Measurements from ENCODE around the gene VAT1L.
A peak's percentile ranks its signal among the peaks of the same experiment; 100 is the strongest.

VAT1L gene

DNA sequence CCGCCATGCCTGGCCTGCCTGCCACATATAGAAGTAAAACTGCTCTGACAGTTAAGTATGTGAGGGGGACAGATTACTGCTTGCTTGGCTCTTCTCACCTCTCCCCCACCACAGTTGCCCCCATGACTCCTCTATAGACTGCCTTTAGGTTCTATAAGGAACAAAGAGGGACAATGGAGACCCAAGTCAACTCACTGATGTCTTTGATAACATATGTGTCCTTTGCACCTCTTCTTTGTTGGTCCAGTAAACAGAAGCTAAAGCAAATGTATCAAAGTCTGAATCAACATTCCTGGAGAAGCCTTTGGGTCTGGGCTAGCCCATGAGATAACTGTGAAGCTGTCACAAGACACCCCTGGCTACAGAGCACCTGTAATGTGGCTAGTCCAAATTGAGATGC lies 38.9 kb upstream of the VAT1L start:
- TF ChIP-seq CTCF (IDR thresholded peaks at IDR 0.05; ENCODE audit: low read length, missing control alignments), result no peak
- DNase-seq (ENCODE audit: low read depth), result no peak
- no peak overlapping the region for H3K4me3 ChIP-seq (replicated peaks; ENCODE audit: low read depth, low read length)

DNA sequence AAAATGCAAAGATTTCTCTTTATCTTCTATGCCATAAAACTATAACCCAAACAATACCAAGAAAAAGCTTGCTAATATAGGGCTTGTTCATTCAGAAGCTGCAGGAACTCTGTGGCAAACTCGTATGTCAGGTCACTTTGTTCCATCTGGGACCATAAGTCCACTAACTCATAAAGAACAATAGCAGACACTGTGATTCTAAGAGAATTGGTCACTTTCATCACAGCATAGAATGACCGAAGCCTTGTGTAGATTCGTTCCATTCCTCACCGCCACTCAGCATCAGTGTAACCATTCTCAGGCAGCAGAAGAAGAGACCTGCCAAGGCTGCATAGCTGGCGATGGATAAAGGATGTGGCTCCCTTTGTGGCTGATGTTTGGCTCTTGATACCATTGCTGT lies 30.3 kb upstream of the VAT1L start:
- no peak for DNase-seq (ENCODE audit: low read depth)
- TF ChIP-seq CTCF (IDR thresholded peaks at IDR 0.05; ENCODE audit: low read length, missing control alignments), result no peak

DNA sequence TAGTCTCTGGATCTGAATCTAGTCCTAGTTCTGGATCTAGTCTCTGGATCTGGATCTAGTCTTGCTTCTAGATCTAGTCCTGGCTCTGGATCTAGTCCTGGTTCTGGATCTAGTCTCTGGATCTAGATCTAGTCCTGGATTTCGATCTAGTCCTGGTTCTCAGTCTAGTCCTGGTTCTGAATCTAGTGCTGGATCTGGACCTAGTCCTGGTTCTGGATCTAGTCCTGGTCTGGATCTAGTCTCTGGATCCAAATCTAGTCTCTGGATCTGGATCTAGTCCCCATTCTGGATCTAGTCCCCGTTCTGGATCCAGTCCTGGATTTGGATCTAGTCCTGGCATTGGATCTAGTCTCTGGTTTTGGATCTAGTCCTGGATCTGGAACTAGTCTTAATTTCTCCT lies 29.9 kb upstream of the VAT1L start:
- H3K4me3 ChIP-seq (replicated peaks; ENCODE audit: low read depth, low read length), result no peak overlapping the region
- TF ChIP-seq CTCF (IDR thresholded peaks at IDR 0.05; ENCODE audit: low read length, missing control alignments), result no peak
- DNase-seq (ENCODE audit: low read depth), result no peak

More for the DNA sequence above, 30.3 kb upstream of the VAT1L start:
- no peak overlapping the region for H3K4me3 ChIP-seq (replicated peaks; ENCODE audit: low read depth, low read length)

GRCh38 chr16:77759201-77759600 lies 29.2 kb upstream of the VAT1L start:
- no peak for TF ChIP-seq CTCF (IDR thresholded peaks at IDR 0.05; ENCODE audit: low read length, missing control alignments)
- DNase-seq (ENCODE audit: low read depth), result no peak
- no peak overlapping the region for H3K4me3 ChIP-seq (replicated peaks; ENCODE audit: low read depth, low read length)

- H3K4me3 ChIP-seq (replicated peaks; ENCODE audit: low read depth, low read length), result no peak overlapping the region
- no peak for TF ChIP-seq CTCF (IDR thresholded peaks at IDR 0.05; ENCODE audit: low read length, missing control alignments)
Observed at GRCh38 chr16:77759821-77760220, 28.5 kb upstream of the VAT1L start.

DNA sequence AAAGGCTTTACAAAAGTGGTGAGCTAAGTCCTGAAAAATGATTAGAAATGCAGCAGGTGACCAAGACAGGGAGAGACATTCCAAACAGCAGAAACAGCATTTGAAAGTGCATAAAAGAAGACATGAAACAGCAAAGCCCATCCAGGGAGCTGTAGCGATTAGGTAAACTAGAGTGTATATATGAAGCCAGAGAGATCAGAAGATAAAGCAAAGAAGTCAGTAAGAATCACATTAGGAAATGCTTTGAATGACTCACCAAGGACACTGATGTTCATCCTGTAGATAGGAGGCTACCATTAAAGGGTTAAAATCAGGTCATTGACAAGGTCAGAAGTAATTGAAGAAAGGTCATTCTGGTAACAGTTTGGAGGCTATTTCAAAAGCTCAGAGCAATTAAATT lies 27.6 kb upstream of the VAT1L start:
- TF ChIP-seq CTCF (IDR thresholded peaks at IDR 0.05; ENCODE audit: low read length, missing control alignments), result no peak
- DNase-seq (ENCODE audit: low read depth), result no peak
- H3K4me3 ChIP-seq (replicated peaks; ENCODE audit: low read depth, low read length), result no peak overlapping the region

More at GRCh38 chr16:77759821-77760220, 28.5 kb upstream of the VAT1L start:
- peak; percentile 7 for DNase-seq (ENCODE audit: low read depth)

GRCh38 chr16:77761204-77761603 lies 27.2 kb upstream of the VAT1L start:
- H3K4me3 ChIP-seq (replicated peaks; ENCODE audit: low read depth, low read length), result no peak overlapping the region
- DNase-seq (ENCODE audit: low read depth), result no peak
- no peak for TF ChIP-seq CTCF (IDR thresholded peaks at IDR 0.05; ENCODE audit: low read length, missing control alignments)

Measured in fibroblast of pulmonary artery (primary cell).